ENCODE data around the gene PGF. TPM values are rescaled to one million over a fixed set of nuclear protein-coding genes. Genes with fewer than 3 reads are reported as not detected.
A peak's percentile ranks its signal among the peaks of the same experiment; 100 is the strongest.

The PGF gene
- total RNA-seq: 10 to 100 TPM in 1 of 5 donors, 1 to 10 TPM in 3, not detected in 1; 1.8 to 13.3 (median 8.1) TPM
- polyA plus RNA-seq: 1 to 10 TPM; 3.7 to 7.2 (median 4.8) TPM
- long read RNA-seq, donor 1, partial matches to known transcripts: 0 of 2 reads
- long read RNA-seq, donor 1, other reads (novel, unspliced or antisense): 0 of 2 reads
- long read RNA-seq, donor 2, partial matches to known transcripts: 0 of 2 reads
- long read RNA-seq, donor 2, other reads (novel, unspliced or antisense): 0 of 2 reads
- long read RNA-seq, donor 3, partial matches to known transcripts: 0 of 2 reads
- long read RNA-seq, donor 3, other reads (novel, unspliced or antisense): 0 of 2 reads
- long read RNA-seq, donor 4: 0 reads
- long read RNA-seq, donor 5, partial matches to known transcripts: 0 of 5 reads
- long read RNA-seq, donor 5, other reads (novel, unspliced or antisense): 0 of 5 reads
- long read RNA-seq, donor 6, partial matches to known transcripts: 0 of 4 reads
- long read RNA-seq, donor 6, other reads (novel, unspliced or antisense): 0 of 4 reads
- long read RNA-seq, donor 7, partial matches to known transcripts: 0 of 6 reads
- long read RNA-seq, donor 7, other reads (novel, unspliced or antisense): 0 of 6 reads
- long read RNA-seq, donor 8: 0 reads
- long read RNA-seq, donor 9, partial matches to known transcripts: 0 of 1 reads
- long read RNA-seq, donor 9, other reads (novel, unspliced or antisense): 0 of 1 reads
- long read RNA-seq, donor 10, partial matches to known transcripts: 0 of 1 reads
- long read RNA-seq, donor 10, other reads (novel, unspliced or antisense): 0 of 1 reads

GRCh38 chr14:74955229-74956026 is at the start of gene PGF:
PGF (minus strand) TSS chr14:74955597; CDS start chr14:74955242, 355 bp downstream.
- Histone ChIP-seq H3K4me1 (peaks cover 36 to 42% (median 38%) of the 10 kb centered on the region in 4 donors), H3K4me3 (peak within 1 kb of the TSS; percentile 53 to 59 (median 55)), H3K27ac (peak within 1 kb of the TSS in 3 of 5 donors; percentile 24 to 56 (median 49)), H3K36me3 (no peaks in the 10 kb centered on the region), H3K27me3 (peaks cover 0 to 43% (median 18%) of the 10 kb centered on the region in 3 donors), H3K9me3 (no peaks in the 10 kb centered on the region)
- TF ChIP-seq POLR2AphosphoS5 (IDR thresholded peaks at IDR 0.05): peak in 2 of 3 donors; percentile 55 to 65
- TF ChIP-seq CTCF (IDR thresholded peaks at IDR 0.05): no peak
- TF ChIP-seq EP300 (IDR thresholded peaks at IDR 0.05): no peak
- TF ChIP-seq POLR2A (IDR thresholded peaks at IDR 0.05): no peak
- 3 to 11% (median 4%) methylated on average over 24 to 72 of the region's 73 CpGs for WGBS, 5 donors
- intact Hi-C loops (cut with DNase I; ENCODE audit: low total_unique reads): loop anchor here (10.0 kb wide), 1 partner anchor 119 kb away; no protein-coding TSS in a partner anchor
- DNase-seq: peak; percentile 74 to 88

GRCh38 chr14:75003250-75004027 is 48.0 kb upstream of the PGF start:
- H3K36me3 ChIP-seq: peaks cover 22 to 39% (median 36%) of the 10 kb centered on the region in 4 donors
- peak in 1 of 2 donors; percentile 18 for DNase-seq
- no peaks in the 10 kb centered on the region for H3K27me3 ChIP-seq
- TF ChIP-seq EP300 (IDR thresholded peaks at IDR 0.05): no peak
- TF ChIP-seq CTCF (IDR thresholded peaks at IDR 0.05): no peak
- TF ChIP-seq POLR2AphosphoS5 (IDR thresholded peaks at IDR 0.05): no peak
- no peak for TF ChIP-seq POLR2A (IDR thresholded peaks at IDR 0.05)
- 6 to 10% (median 9%) methylated on average over 18 of the region's 18 CpGs for WGBS, 5 donors
- H3K4me1 ChIP-seq: peaks cover 10 to 28% (median 22%) of the 10 kb centered on the region in 4 donors
- intact Hi-C loops (cut with DNase I; ENCODE audit: low total_unique reads): no loop called here
- H3K27ac ChIP-seq: peak overlapping the region in 4 of 5 donors; percentile 80 to 87 (median 85)
- peak overlapping the region; percentile 87 to 97 (median 92) for H3K4me3 ChIP-seq
- H3K9me3 ChIP-seq: no peaks in the 10 kb centered on the region

GRCh38 chr14:75002392-75003249 is 47.2 kb upstream of the PGF start, which contains the start of gene EIF2B2:
EIF2B2 (plus strand) TSS chr14:75002921; CDS start chr14:75002991, 70 bp downstream.
- H3K36me3 ChIP-seq: peaks cover 20 to 31% (median 27%) of the 10 kb centered on the region in 4 donors
- 0 to 1% (median 1%) methylated on average over 49 to 66 of the region's 66 CpGs for WGBS, 5 donors
- H3K27me3 ChIP-seq: no peaks in the 10 kb centered on the region
- peak within 1 kb of the TSS; percentile 87 to 97 (median 92) for H3K4me3 ChIP-seq
- peak; percentile 97 to 99 for DNase-seq
- TF ChIP-seq POLR2AphosphoS5 (IDR thresholded peaks at IDR 0.05) (peak in 2 of 3 donors; percentile 55 to 82), POLR2A (IDR thresholded peaks at IDR 0.05) (no peak), CTCF (IDR thresholded peaks at IDR 0.05) (peak in 1 of 7 experiments; percentile 30)
- intact Hi-C loops (cut with DNase I; ENCODE audit: low total_unique reads): no loop called here
- peak within 1 kb of the TSS; percentile 75 to 87 (median 85) for H3K27ac ChIP-seq
- H3K9me3 ChIP-seq: no peaks in the 10 kb centered on the region
- H3K4me1 ChIP-seq: peaks cover 10 to 28% (median 22%) of the 10 kb centered on the region in 4 donors
